Measurements from ENCODE around the gene GSTM3. TPM values are rescaled to one million over a fixed set of nuclear protein-coding genes. Genes with fewer than 3 reads are reported as not detected.

GSTM3 gene
- total RNA-seq, 1 experiment from 2014 or later = 10.6 TPM

DNA sequence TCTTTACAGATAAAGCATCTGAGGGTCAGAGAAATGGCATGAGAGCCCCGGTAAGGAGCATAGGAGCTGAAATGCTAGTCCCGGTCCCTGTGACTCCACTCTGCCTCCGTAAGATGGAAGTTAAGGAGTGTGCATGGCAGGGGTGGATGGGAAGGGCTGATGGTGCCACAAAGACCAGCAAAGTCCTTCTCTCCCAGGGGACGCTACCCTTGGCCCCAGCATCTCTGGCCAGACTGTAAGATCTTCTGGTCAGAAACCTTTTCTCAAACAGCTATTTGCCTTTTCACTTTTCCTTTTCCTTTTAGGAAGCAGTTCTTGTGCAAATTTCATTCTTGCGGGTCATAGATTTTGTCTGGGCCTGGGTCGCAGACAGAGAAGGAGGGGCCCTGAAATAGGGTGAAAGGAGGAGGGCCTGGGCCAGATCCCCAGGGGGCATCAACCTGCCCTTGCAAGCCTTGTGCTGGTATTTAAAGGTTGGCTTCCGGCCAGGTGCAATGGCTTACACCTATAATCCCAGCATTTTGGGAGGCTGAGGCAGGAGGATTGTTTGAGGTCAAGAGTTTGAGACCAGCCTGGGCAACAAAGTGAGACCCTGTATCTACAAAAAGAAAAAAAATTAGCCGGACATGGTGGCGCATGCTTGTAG lies 37.3 kb upstream of the GSTM3 start:
- Mint-ChIP-seq H3K4me1 (ENCODE audit: low read depth, unreplicated experiment) (no peaks in the 10 kb centered on the region), H3K27ac (ENCODE audit: unreplicated experiment) (no peak overlapping the region), H3K4me3 (ENCODE audit: unreplicated experiment) (no peak overlapping the region), H3K9me3 (ENCODE audit: unreplicated experiment) (no peaks in the 10 kb centered on the region), H3K27me3 (ENCODE audit: insufficient read depth, unreplicated experiment) (no peaks in the 10 kb centered on the region), H3K36me3 (ENCODE audit: insufficient read depth, unreplicated experiment) (peaks cover 10% of the 10 kb centered on the region)
- H3K9me3 ChIP-seq = 0 out of 2 replicates have a peak, but pooled peaks cover 3% of the 10 kb centered on the region
- TF ChIP-seq, protein P1, sequence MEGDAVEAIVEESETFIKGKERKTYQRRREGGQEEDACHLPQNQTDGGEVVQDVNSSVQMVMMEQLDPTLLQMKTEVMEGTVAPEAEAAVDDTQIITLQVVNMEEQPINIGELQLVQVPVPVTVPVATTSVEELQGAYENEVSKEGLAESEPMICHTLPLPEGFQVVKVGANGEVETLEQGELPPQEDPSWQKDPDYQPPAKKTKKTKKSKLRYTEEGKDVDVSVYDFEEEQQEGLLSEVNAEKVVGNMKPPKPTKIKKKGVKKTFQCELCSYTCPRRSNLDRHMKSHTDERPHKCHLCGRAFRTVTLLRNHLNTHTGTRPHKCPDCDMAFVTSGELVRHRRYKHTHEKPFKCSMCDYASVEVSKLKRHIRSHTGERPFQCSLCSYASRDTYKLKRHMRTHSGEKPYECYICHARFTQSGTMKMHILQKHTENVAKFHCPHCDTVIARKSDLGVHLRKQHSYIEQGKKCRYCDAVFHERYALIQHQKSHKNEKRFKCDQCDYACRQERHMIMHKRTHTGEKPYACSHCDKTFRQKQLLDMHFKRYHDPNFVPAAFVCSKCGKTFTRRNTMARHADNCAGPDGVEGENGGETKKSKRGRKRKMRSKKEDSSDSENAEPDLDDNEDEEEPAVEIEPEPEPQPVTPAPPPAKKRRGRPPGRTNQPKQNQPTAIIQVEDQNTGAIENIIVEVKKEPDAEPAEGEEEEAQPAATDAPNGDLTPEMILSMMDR (IDR thresholded peaks at IDR 0.05; ENCODE audit: insufficient read depth in 1 of 2, low read depth in 1 of 2, low read length in 1 of 2, severe bottlenecking in 1 of 2, unreplicated experiment in 1 of 2) = no peak
- no peaks in the 10 kb centered on the region for H3K36me3 ChIP-seq (ENCODE audit: control insufficient read depth, insufficient read depth, low read length)
- no peaks in the 10 kb centered on the region for H3K27me3 ChIP-seq (replicated peaks; ENCODE audit: control insufficient read depth, insufficient read depth, low read length)
- CTCF ChIA-PET = interaction anchor here (1.0 to 5.6 kb wide), 3 partner anchors 11 to 206 kb away, joined by 3 to 54 read pairs (median 7); partner anchors contain the start of gene AHCYL1
- no peaks in the 10 kb centered on the region; the same call in 1 of the 2 replicates for H3K4me1 ChIP-seq
- POLR2A ChIA-PET = no interaction called here
- intact Hi-C loops (cut with micrococcal nuclease; ENCODE audit: unreplicated experiment) = loop anchor here (1.0 to 10.0 kb wide), 3 partner anchors 137 to 233 kb away; partner anchors contain the start of genes AHCYL1 and CSF1
- no TSS peak for BruUV-seq (replicated peaks)
- H3K4me3 ChIP-seq (ENCODE audit: low read depth, low read length) = no peak overlapping the region
- DNase-seq = no peak

DNA sequence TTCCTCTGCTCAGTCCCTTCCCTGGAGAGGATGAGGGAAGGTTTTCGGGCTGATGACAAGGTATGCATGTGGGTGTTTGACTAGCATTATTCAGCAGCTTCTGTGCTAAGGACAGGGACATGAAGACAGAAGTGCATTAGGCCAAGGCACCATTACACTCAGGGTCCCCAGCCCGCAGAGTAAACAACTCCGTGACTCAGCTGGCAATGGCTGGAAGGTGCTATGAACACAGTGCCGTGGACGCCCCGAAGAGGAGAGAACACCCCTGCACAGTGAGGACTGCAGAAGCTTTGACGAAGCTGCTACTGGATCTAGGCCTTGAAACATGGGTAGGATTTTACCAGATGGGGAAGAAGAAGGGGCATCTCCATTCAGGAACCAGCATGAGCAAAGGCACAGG lies 36.6 kb upstream of the GSTM3 start:
- no peak overlapping the region for H3K27ac Mint-ChIP-seq (ENCODE audit: unreplicated experiment)
- BruUV-seq (replicated peaks) = no TSS peak
- POLR2A ChIA-PET = interaction anchor here (0.6 kb wide), 1 partner anchor 207 kb away, joined by 3 read pairs; the partner anchor contains the start of gene AHCYL1

DNA sequence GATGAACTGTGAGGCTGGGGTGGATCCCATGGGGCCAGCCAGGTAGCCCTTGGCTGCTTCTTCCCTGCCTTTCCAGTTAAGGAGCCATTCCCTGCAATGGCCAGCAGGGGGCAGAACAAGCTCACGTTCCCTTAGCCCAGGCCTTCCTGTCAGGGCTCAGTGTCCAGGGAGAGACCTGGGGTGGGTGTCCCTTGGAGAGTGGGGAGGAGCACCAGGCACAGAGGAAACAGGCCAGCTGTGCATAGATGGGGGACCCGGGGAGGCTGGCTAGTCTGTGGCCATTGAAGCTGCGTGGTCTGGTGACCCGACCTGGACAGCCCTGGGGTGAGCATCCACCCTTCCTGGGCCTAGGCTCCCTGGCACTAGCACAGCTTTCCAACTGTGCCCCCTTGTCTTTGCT lies 36.1 kb upstream of the GSTM3 start:
- Histone ChIP-seq H3K4me1 (no peaks in the 10 kb centered on the region; the same call in 1 of the 2 replicates), H3K36me3 (ENCODE audit: control insufficient read depth, insufficient read depth, low read length) (no peaks in the 10 kb centered on the region), H3K4me3 (ENCODE audit: low read depth, low read length) (no peak overlapping the region), H3K27me3 (replicated peaks; ENCODE audit: control insufficient read depth, insufficient read depth, low read length) (no peaks in the 10 kb centered on the region), H3K9me3 (0 out of 2 replicates have a peak, but pooled peaks cover 3% of the 10 kb centered on the region)
- BruUV-seq (replicated peaks) = no TSS peak
- ChIA-PET CTCF (interaction anchor here (0.5 to 5.6 kb wide), 10 partner anchors 13 to 401 kb away, joined by 3 to 54 read pairs (median 4); partner anchors contain the start of gene AHCYL1), POLR2A (interaction anchor here (0.6 kb wide), 1 partner anchor 208 kb away, joined by 3 read pairs; the partner anchor contains the start of gene AHCYL1)
- DNase-seq = peak; percentile 73 to 74
- Mint-ChIP-seq H3K36me3 (ENCODE audit: insufficient read depth, unreplicated experiment) (peaks cover 10% of the 10 kb centered on the region), H3K27ac (ENCODE audit: unreplicated experiment) (no peak overlapping the region), H3K4me3 (ENCODE audit: unreplicated experiment) (no peak overlapping the region), H3K27me3 (ENCODE audit: insufficient read depth, unreplicated experiment) (no peaks in the 10 kb centered on the region), H3K4me1 (ENCODE audit: low read depth, unreplicated experiment) (no peaks in the 10 kb centered on the region), H3K9me3 (ENCODE audit: unreplicated experiment) (no peaks in the 10 kb centered on the region)
- TF ChIP-seq, protein P1 (IDR thresholded peaks at IDR 0.05; ENCODE audit: insufficient read depth in 1 of 2, low read depth in 1 of 2, low read length in 1 of 2, severe bottlenecking in 1 of 2, unreplicated experiment in 1 of 2) = peak; percentile 69 to 80
- intact Hi-C loops (cut with micrococcal nuclease; ENCODE audit: unreplicated experiment) = loop anchor here (1.0 to 10.0 kb wide), 3 partner anchors 138 to 234 kb away; partner anchors contain the start of genes AHCYL1 and CSF1

More for the DNA sequence above, 36.6 kb upstream of the GSTM3 start:
- Histone ChIP-seq H3K36me3 (ENCODE audit: control insufficient read depth, insufficient read depth, low read length) (no peaks in the 10 kb centered on the region), H3K27me3 (replicated peaks; ENCODE audit: control insufficient read depth, insufficient read depth, low read length) (no peaks in the 10 kb centered on the region), H3K4me3 (ENCODE audit: low read depth, low read length) (no peak overlapping the region), H3K4me1 (no peaks in the 10 kb centered on the region; the same call in 1 of the 2 replicates), H3K9me3 (0 out of 2 replicates have a peak, but pooled peaks cover 3% of the 10 kb centered on the region)
- CTCF ChIA-PET = interaction anchor here (0.5 to 5.6 kb wide), 7 partner anchors 59 to 402 kb away, joined by 3 to 54 read pairs (median 5); partner anchors contain the start of gene AHCYL1
- no peaks in the 10 kb centered on the region for H3K27me3 Mint-ChIP-seq (ENCODE audit: insufficient read depth, unreplicated experiment)
- intact Hi-C loops (cut with micrococcal nuclease; ENCODE audit: unreplicated experiment) = loop anchor here (1.0 to 10.0 kb wide), 3 partner anchors 137 to 233 kb away; partner anchors contain the start of genes AHCYL1 and CSF1
- DNase-seq = no peak
- TF ChIP-seq, protein P1 (IDR thresholded peaks at IDR 0.05; ENCODE audit: insufficient read depth in 1 of 2, low read depth in 1 of 2, low read length in 1 of 2, severe bottlenecking in 1 of 2, unreplicated experiment in 1 of 2) = no peak
- H3K4me1 Mint-ChIP-seq (ENCODE audit: low read depth, unreplicated experiment) = no peaks in the 10 kb centered on the region
- no peaks in the 10 kb centered on the region for H3K9me3 Mint-ChIP-seq (ENCODE audit: unreplicated experiment)
- H3K36me3 Mint-ChIP-seq (ENCODE audit: insufficient read depth, unreplicated experiment) = peaks cover 10% of the 10 kb centered on the region
- H3K4me3 Mint-ChIP-seq (ENCODE audit: unreplicated experiment) = no peak overlapping the region
